ENCODE data around the gene NDUFAF5.
"Not testable (repeated sequence)": the region's sequence is repeated elsewhere in the genome, so short reads cannot be mapped to it uniquely, and the experiment has no call there.

- not testable (repeated sequence) for TF ChIP-seq SPI1, POLR2AphosphoS5, POLR2A (IDR thresholded peaks at IDR 0.05; ENCODE audit: low read depth, low read length)
Observed at GRCh38 chr20:13738187-13738586, 46.6 kb upstream of the NDUFAF5 start.

All from GM12891 (cell line).